ENCODE results near the gene LANCL2.
"Not testable (repeated sequence)": the region's sequence is repeated elsewhere in the genome, so short reads cannot be mapped to it uniquely, and the experiment has no call there.

LANCL2 gene

DNA sequence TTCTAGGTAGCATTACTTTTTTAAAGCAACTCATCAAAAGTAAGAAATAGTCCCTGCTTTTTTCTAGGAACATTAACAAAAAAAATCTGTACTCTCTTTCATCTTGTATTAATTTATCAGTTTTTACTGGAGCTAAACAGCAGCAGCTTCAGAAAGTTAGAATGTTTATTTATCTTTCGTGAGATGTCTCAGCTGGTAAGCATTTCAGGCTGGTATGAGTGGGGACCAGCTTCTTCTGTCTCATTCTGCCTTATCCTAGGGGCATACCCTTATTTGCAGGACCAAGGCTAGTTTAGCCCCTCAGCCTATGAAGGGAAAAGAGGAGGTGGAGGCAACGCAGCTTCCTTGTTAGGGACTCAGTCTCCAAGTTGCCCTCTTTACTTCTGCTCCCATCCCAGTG, 35.1 kb downstream of the LANCL2 start:
- peaks cover 1% of the 10 kb centered on the region for H3K79me1 ChIP-seq (ENCODE audit: low read depth, low read length)
- H4K91ac ChIP-seq (ENCODE audit: low read depth, low read length, poor library complexity) = no peak overlapping the region
- no peak overlapping the region for H3K27ac ChIP-seq (replicated peaks; ENCODE audit: low read length)
- H3K4me3 ChIP-seq (ENCODE audit: low read length in 2 of 2) = no peak overlapping the region
- peaks cover 3 to 29% of the 10 kb centered on the region in 2 donors for H3K36me3 ChIP-seq (replicated peaks in 1 of 2; ENCODE audit: control insufficient read depth in 2 of 2, insufficient read depth in 2 of 2, low read length in 2 of 2)
- H2AK5ac ChIP-seq (ENCODE audit: low read depth, low read length) = no peak overlapping the region
- H2BK5ac ChIP-seq (ENCODE audit: low read length) = no peak overlapping the region
- H3K18ac ChIP-seq (ENCODE audit: low read length) = no peak overlapping the region
- H3K9me3 ChIP-seq (replicated peaks in 1 of 2; ENCODE audit: control insufficient read depth in 2 of 2, insufficient read depth in 1 of 2, low read depth in 1 of 2, low read length in 2 of 2) = peaks cover 0 to 1% of the 10 kb centered on the region in 2 donors
- no peak overlapping the region for H3K14ac ChIP-seq (ENCODE audit: low read length)
- H2AFZ ChIP-seq (ENCODE audit: low read length) = no peak overlapping the region
- no peak overlapping the region for H3K4me2 ChIP-seq (ENCODE audit: insufficient read depth, low read length, poor library complexity, severe bottlenecking)
- H2BK12ac ChIP-seq (ENCODE audit: low read length) = no peak overlapping the region
- DNase-seq (ENCODE audit: low spot score) = no peak
- H3K4ac ChIP-seq (ENCODE audit: low read length) = no peak overlapping the region
- no CpG with 5 or more reads among the region's 2 CpGs for WGBS, 2 donors (ENCODE audit: extremely low coverage in 2 of 2, insufficient read length in 2 of 2, insufficient replicate concordance in 1 of 2)
- H3K23ac ChIP-seq (ENCODE audit: low read depth, low read length, poor library complexity) = no peak overlapping the region
- H2BK15ac ChIP-seq (ENCODE audit: low read length) = no peak overlapping the region
- no peak overlapping the region for H3K9ac ChIP-seq (ENCODE audit: low read depth, low read length, poor library complexity)
- H3K27me3 ChIP-seq (ENCODE audit: control insufficient read depth in 3 of 3, insufficient read depth in 3 of 3, low read depth in 1 of 3, low read length in 3 of 3) = no peaks in the 10 kb centered on the region
- H4K8ac ChIP-seq (ENCODE audit: low read depth, low read length) = no peak overlapping the region
- no peaks in the 10 kb centered on the region for H3K4me1 ChIP-seq (ENCODE audit: control insufficient read depth in 2 of 2, insufficient read depth in 1 of 2, low read depth in 1 of 2, low read length in 2 of 2)
- H2BK120ac ChIP-seq (ENCODE audit: low read depth, low read length) = no peak overlapping the region

DNA sequence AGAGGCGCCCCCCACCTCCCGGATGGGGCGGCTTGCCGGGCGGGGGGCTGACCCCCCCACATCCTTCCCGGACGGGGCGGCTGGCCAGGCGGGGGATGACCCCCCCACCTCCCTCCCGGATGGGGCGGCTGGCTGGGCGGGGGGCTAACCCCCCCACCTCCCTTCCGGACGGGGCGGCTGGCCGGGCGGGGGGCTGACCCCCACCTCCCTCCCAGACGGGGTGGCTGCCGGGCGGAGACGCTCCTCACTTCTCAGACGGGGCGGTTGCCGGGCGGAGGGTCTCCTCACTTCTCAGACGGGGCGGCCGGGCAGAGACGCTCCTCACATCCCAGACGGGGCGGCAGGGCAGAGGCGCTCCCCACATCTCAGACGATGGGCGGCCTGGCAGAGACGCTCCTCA, 37.4 kb downstream of the LANCL2 start:
- H2BK15ac ChIP-seq (ENCODE audit: low read length); H4K91ac ChIP-seq (ENCODE audit: low read depth, low read length, poor library complexity); H2BK120ac ChIP-seq (ENCODE audit: low read depth, low read length); H3K23ac ChIP-seq (ENCODE audit: low read depth, low read length, poor library complexity); H2AFZ ChIP-seq (ENCODE audit: low read length); H3K27me3 ChIP-seq (ENCODE audit: control insufficient read depth in 3 of 3, insufficient read depth in 3 of 3, low read depth in 1 of 3, low read length in 3 of 3); H3K14ac ChIP-seq (ENCODE audit: low read length); H3K4ac ChIP-seq (ENCODE audit: low read length); H3K4me3 ChIP-seq (ENCODE audit: low read length in 2 of 2); H4K8ac ChIP-seq (ENCODE audit: low read depth, low read length); H3K79me1 ChIP-seq (ENCODE audit: low read depth, low read length); H3K9me3 ChIP-seq (replicated peaks in 1 of 2; ENCODE audit: control insufficient read depth in 2 of 2, insufficient read depth in 1 of 2, low read depth in 1 of 2, low read length in 2 of 2); H3K9ac ChIP-seq (ENCODE audit: low read depth, low read length, poor library complexity); DNase-seq (ENCODE audit: low spot score); H2BK12ac ChIP-seq (ENCODE audit: low read length); H3K18ac ChIP-seq (ENCODE audit: low read length); H3K27ac ChIP-seq (replicated peaks; ENCODE audit: low read length); H3K4me2 ChIP-seq (ENCODE audit: insufficient read depth, low read length, poor library complexity, severe bottlenecking); H3K4me1 ChIP-seq (ENCODE audit: control insufficient read depth in 2 of 2, insufficient read depth in 1 of 2, low read depth in 1 of 2, low read length in 2 of 2); H2AK5ac ChIP-seq (ENCODE audit: low read depth, low read length); H2BK5ac ChIP-seq (ENCODE audit: low read length): not testable (repeated sequence)
- peaks cover 6 to 44% of the 10 kb centered on the region in 2 donors for H3K36me3 ChIP-seq (replicated peaks in 1 of 2; ENCODE audit: control insufficient read depth in 2 of 2, insufficient read depth in 2 of 2, low read length in 2 of 2)
- WGBS, 2 donors (ENCODE audit: extremely low coverage in 2 of 2, insufficient read length in 2 of 2, insufficient replicate concordance in 1 of 2) = no CpG with 5 or more reads among the region's 35 CpGs

DNA sequence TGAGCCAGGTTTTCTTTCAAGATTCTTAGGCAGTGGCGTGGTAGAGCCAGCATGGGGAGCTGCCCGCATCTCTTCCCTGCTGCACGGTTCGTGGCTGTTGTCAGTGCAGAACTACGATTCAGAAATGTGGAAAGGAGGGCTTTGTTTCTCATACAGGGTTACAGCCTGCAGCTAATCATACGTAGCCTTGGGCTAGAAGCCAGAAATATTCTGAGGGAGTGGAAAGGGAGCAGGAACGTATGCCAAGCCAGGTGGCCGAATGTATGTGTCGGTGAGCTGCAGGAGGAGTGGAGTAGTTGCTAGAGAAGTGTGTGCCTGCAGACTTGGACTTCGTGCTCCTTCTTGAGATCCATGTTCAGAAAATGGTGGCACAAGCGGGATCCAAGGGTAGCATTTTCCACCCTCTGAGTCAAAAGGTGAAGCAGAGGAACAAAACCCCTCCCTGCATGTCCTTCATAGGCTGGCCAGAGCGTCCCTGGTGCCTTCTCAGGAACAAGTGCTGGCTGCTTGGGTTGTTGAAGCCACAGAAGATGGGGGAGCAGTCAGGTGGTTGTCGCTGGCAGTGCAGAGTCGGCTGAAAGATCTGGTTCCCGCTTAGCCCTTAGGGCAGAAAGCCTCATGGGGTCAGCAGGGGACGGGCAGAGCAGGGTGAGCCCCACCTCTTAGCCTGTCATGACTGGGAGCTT, 40.9 kb downstream of the LANCL2 start:
- no CpG with 5 or more reads among the region's 16 CpGs for WGBS, 2 donors (ENCODE audit: extremely low coverage in 2 of 2, insufficient read length in 2 of 2, insufficient replicate concordance in 1 of 2)
- no peak overlapping the region for H4K8ac ChIP-seq (ENCODE audit: low read depth, low read length)
- H3K79me1 ChIP-seq (ENCODE audit: low read depth, low read length) = no peaks in the 10 kb centered on the region

DNA sequence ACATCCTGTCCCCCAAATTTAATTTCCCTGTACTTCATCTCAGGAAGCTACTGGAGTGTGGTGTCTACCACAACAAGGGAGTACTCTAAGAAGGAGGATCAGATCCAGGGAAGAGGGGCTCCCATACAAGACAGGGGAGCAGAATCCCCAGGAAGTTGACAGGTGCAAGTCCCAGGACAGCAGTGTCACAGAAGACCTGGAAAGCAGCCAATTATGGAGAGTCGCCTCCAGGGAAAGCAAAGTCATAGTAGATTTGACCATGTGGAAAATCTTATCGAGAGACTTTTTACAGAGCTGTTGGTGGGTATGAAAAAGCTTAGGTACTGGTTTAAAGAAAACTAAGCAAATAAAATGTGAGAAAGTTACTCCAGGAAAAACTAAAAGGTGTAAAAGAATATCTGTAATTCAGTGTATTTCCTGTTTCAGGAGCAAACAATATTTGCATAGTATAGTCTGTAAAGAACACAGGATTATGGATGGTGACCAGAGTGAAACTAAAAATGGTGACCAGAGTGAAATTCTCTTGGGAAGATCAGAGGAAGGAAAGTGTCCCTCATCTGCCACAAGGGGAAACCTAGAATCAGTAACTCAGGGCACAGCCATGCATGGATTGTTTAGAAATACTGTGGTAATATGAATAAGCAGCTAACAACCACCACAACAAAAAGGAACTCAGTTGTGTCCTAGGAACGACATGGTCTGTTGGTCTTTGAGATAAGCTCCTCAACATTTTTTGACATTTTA, 44.5 kb downstream of the LANCL2 start:
- Histone ChIP-seq H3K18ac (ENCODE audit: low read length) (no peak overlapping the region), H3K27ac (replicated peaks; ENCODE audit: low read length) (no peak overlapping the region), H3K4me2 (ENCODE audit: insufficient read depth, low read length, poor library complexity, severe bottlenecking) (no peak overlapping the region), H2AK5ac (ENCODE audit: low read depth, low read length) (no peak overlapping the region), H3K79me1 (ENCODE audit: low read depth, low read length) (no peaks in the 10 kb centered on the region), H4K8ac (ENCODE audit: low read depth, low read length) (no peak overlapping the region), H3K4me3 (ENCODE audit: low read length in 2 of 2) (no peak overlapping the region), H3K14ac (ENCODE audit: low read length) (no peak overlapping the region), H3K27me3 (ENCODE audit: control insufficient read depth in 3 of 3, insufficient read depth in 3 of 3, low read depth in 1 of 3, low read length in 3 of 3) (no peaks in the 10 kb centered on the region), H2BK12ac (ENCODE audit: low read length) (no peak overlapping the region), H3K9me3 (replicated peaks in 1 of 2; ENCODE audit: control insufficient read depth in 2 of 2, insufficient read depth in 1 of 2, low read depth in 1 of 2, low read length in 2 of 2) (no peaks in the 10 kb centered on the region), H3K4ac (ENCODE audit: low read length) (no peak overlapping the region), H3K36me3 (replicated peaks in 1 of 2; ENCODE audit: control insufficient read depth in 2 of 2, insufficient read depth in 2 of 2, low read length in 2 of 2) (peaks cover 10 to 31% of the 10 kb centered on the region in 2 donors), H2BK5ac (ENCODE audit: low read length) (no peak overlapping the region), H3K9ac (ENCODE audit: low read depth, low read length, poor library complexity) (no peak overlapping the region), H4K91ac (ENCODE audit: low read depth, low read length, poor library complexity) (no peak overlapping the region), H3K23ac (ENCODE audit: low read depth, low read length, poor library complexity) (no peak overlapping the region), H2BK120ac (ENCODE audit: low read depth, low read length) (no peak overlapping the region), H2AFZ (ENCODE audit: low read length) (no peak overlapping the region), H2BK15ac (ENCODE audit: low read length) (no peak overlapping the region), H3K4me1 (ENCODE audit: control insufficient read depth in 2 of 2, insufficient read depth in 1 of 2, low read depth in 1 of 2, low read length in 2 of 2) (no peaks in the 10 kb centered on the region)
- DNase-seq (ENCODE audit: low spot score) = no peak
- WGBS, 2 donors (ENCODE audit: extremely low coverage in 2 of 2, insufficient read length in 2 of 2, insufficient replicate concordance in 1 of 2) = no CpG with 5 or more reads among the region's 3 CpGs

More for the DNA sequence above, 40.9 kb downstream of the LANCL2 start:
- no peak overlapping the region for H3K4ac ChIP-seq (ENCODE audit: low read length)
- peaks cover 12 to 32% of the 10 kb centered on the region in 2 donors for H3K36me3 ChIP-seq (replicated peaks in 1 of 2; ENCODE audit: control insufficient read depth in 2 of 2, insufficient read depth in 2 of 2, low read length in 2 of 2)
- no peak overlapping the region for H3K4me2 ChIP-seq (ENCODE audit: insufficient read depth, low read length, poor library complexity, severe bottlenecking)
- H3K14ac ChIP-seq (ENCODE audit: low read length) = no peak overlapping the region
- H3K9me3 ChIP-seq (replicated peaks in 1 of 2; ENCODE audit: control insufficient read depth in 2 of 2, insufficient read depth in 1 of 2, low read depth in 1 of 2, low read length in 2 of 2) = peaks cover 0 to 1% of the 10 kb centered on the region in 2 donors
- peak overlapping the region; percentile 12 for H3K23ac ChIP-seq (ENCODE audit: low read depth, low read length, poor library complexity)
- no peaks in the 10 kb centered on the region for H3K4me1 ChIP-seq (ENCODE audit: control insufficient read depth in 2 of 2, insufficient read depth in 1 of 2, low read depth in 1 of 2, low read length in 2 of 2)
- H2BK120ac ChIP-seq (ENCODE audit: low read depth, low read length) = no peak overlapping the region
- H4K91ac ChIP-seq (ENCODE audit: low read depth, low read length, poor library complexity) = no peak overlapping the region
- no peak overlapping the region for H2BK15ac ChIP-seq (ENCODE audit: low read length)
- H3K18ac ChIP-seq (ENCODE audit: low read length) = no peak overlapping the region
- H2BK12ac ChIP-seq (ENCODE audit: low read length) = no peak overlapping the region
- no peak overlapping the region for H3K27ac ChIP-seq (replicated peaks; ENCODE audit: low read length)
- H2AFZ ChIP-seq (ENCODE audit: low read length) = no peak overlapping the region
- no peak for DNase-seq (ENCODE audit: low spot score)
- H3K27me3 ChIP-seq (ENCODE audit: control insufficient read depth in 3 of 3, insufficient read depth in 3 of 3, low read depth in 1 of 3, low read length in 3 of 3) = no peaks in the 10 kb centered on the region
- peak overlapping the region; percentile 18 for H2AK5ac ChIP-seq (ENCODE audit: low read depth, low read length)
- no peak overlapping the region for H3K4me3 ChIP-seq (ENCODE audit: low read length in 2 of 2)
- no peak overlapping the region for H2BK5ac ChIP-seq (ENCODE audit: low read length)
- no peak overlapping the region for H3K9ac ChIP-seq (ENCODE audit: low read depth, low read length, poor library complexity)

All from neuronal stem cell (in vitro differentiated cells).